Adrenal gland (tissue), 5 donors: Measurements from ENCODE around the gene NDUFV2.
"Not testable (repeated sequence)": the region's sequence is repeated elsewhere in the genome, so short reads cannot be mapped to it uniquely, and the experiment has no call there.

Source experiments
- POLR2A ChIP-seq, 2 donors: fragments of 450-650 bp; IDR thresholded peaks; one replicate each; pipeline ENCODE4 v1.6.1; 2017; ENCODE audit warnings: antibody characterized with exemption in 2 of 2, mild to moderate bottlenecking in 2 of 2, moderate library complexity in 1 of 2
- TF ChIP-seq, protein P1 (sequence below), 6 experiments: fragments of 450-650 bp in 4 of 6; fragments of 200-600 bp in 2 of 6; sonication (generic) in 1 of 6; IDR thresholded peaks; 1 replicate in 5 of 6; 2 replicates in 1 of 6; pipeline versions ENCODE4 v1.5.1 to v1.8.0; 2016 to 2021; ENCODE audit warnings: antibody characterized with exemption in 6 of 6, mild to moderate bottlenecking in 2 of 6, moderate library complexity in 1 of 6
- donor health status: DM: no; HTN: no; CAD: no.

DNA sequence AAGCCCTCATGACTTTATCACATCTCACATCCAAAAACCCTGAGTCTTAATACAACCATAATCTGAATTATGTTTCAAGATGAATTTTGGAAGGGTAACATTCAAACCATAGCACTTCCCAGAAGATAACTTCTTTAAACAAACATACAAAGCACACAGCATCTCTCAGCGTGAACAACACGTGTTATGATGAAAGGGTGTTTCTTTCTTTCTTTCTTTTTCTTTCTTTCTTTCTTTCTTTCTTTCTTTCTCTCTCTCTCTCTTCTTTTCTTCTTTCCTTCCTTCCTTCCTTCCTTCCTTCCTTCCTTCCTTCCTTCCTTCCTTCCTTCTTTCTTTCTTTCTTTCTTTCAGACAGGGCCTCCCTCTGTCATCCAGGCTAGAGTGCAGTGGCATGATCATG lies 13.8 kb upstream of the NDUFV2 start:
- TF ChIP-seq, protein P1, sequence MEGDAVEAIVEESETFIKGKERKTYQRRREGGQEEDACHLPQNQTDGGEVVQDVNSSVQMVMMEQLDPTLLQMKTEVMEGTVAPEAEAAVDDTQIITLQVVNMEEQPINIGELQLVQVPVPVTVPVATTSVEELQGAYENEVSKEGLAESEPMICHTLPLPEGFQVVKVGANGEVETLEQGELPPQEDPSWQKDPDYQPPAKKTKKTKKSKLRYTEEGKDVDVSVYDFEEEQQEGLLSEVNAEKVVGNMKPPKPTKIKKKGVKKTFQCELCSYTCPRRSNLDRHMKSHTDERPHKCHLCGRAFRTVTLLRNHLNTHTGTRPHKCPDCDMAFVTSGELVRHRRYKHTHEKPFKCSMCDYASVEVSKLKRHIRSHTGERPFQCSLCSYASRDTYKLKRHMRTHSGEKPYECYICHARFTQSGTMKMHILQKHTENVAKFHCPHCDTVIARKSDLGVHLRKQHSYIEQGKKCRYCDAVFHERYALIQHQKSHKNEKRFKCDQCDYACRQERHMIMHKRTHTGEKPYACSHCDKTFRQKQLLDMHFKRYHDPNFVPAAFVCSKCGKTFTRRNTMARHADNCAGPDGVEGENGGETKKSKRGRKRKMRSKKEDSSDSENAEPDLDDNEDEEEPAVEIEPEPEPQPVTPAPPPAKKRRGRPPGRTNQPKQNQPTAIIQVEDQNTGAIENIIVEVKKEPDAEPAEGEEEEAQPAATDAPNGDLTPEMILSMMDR (IDR thresholded peaks at IDR 0.05): not testable (repeated sequence)
- not testable (repeated sequence) for TF ChIP-seq POLR2A (IDR thresholded peaks at IDR 0.05)
